Smooth muscle cell (in vitro differentiated cells): ENCODE measurements around the gene MYRF. TPM values are rescaled to one million over a fixed set of nuclear protein-coding genes. Genes with fewer than 3 reads are reported as not detected.

Experiments
- DNase-seq: peaks from one replicate; lab custom pipeline; 2025; ENCODE audit not compliant: unreplicated experiment; lab: John Stamatoyannopoulos, UW
- H2AFZ ChIP-seq: fragments of 200-600 bp; sonication (generic); 2 replicates; pipeline ENCODE4 v1.6.0; 2016; ENCODE audit warnings: antibody characterized with exemption, low read depth, mild to moderate bottlenecking
- H3F3A ChIP-seq: fragments of 200-600 bp; sonication (generic); 2 replicates; pipeline ENCODE4 v1.6.0; 2017; ENCODE audit warnings: antibody characterized with exemption, low read depth
- H3K27ac ChIP-seq: fragments of 200-600 bp; sonication (generic); 2 replicates; pipeline ENCODE4 v1.5.1; 2016; ENCODE audit warnings: low read depth, mild to moderate bottlenecking
- H3K27me3 ChIP-seq: fragments of 200-600 bp; sonication (generic); 2 replicates; pipeline ENCODE4 v1.6.1; 2016; ENCODE audit warnings: low read depth, mild to moderate bottlenecking
- H3K36me3 ChIP-seq: fragments of 200-600 bp; sonication (generic); 2 replicates; pipeline ENCODE4 v1.5.1; 2016; ENCODE audit warnings: low read depth
- H3K4me1 ChIP-seq: fragments of 200-600 bp; sonication (generic); 2 replicates; pipeline ENCODE4 v1.5.1; 2016; ENCODE audit warnings: low read depth
- H3K4me2 ChIP-seq: fragments of 200-600 bp; sonication (generic); 2 replicates; pipeline ENCODE4 v1.6.0; 2016; ENCODE audit warnings: mild to moderate bottlenecking
- H3K4me3 ChIP-seq: fragments of 200-600 bp; sonication (generic); 2 replicates; pipeline ENCODE4 v1.5.1; 2016; ENCODE audit warnings: mild to moderate bottlenecking
- H3K79me2 ChIP-seq: fragments of 200-600 bp; sonication (generic); 2 replicates; pipeline ENCODE4 v1.6.0; 2016; ENCODE audit warnings: low read depth, mild to moderate bottlenecking
- H3K9ac ChIP-seq: fragments of 200-600 bp; sonication (generic); 2 replicates; pipeline ENCODE4 v1.6.0; 2016; ENCODE audit warnings: low read depth
- H3K9me3 ChIP-seq: fragments of 200-600 bp; sonication (generic); replicated peaks from 2 replicates; pipeline ENCODE4 v1.5.1; 2016; ENCODE audit warnings: low read depth
- H4K20me1 ChIP-seq: fragments of 200-600 bp; sonication (generic); 2 replicates; pipeline ENCODE4 v1.6.0; 2016; ENCODE audit warnings: low read depth
- CTCF ChIP-seq: fragments of 200-600 bp; sonication (generic); IDR thresholded peaks from 2 replicates; pipeline ENCODE4 v1.5.1; 2017; ENCODE audit warnings: borderline replicate concordance, mild to moderate bottlenecking, antibody characterized with exemption; ENCODE audit not compliant: insufficient read depth, poor library complexity, severe bottlenecking
- WGBS: methylation state at CpG from one replicate; pipeline ENCODE4 v1.1.7; 2016; ENCODE audit warnings: low lambda C conversion rate; 5-methylcytosine and 5-hydroxymethylcytosine counted together
- polyA plus RNA-seq: library from polyadenylated mRNA; unstranded; fragments of >200 nt; fragmentation: Nextera tagmentation; extraction: Ambion mirVana; gene quantifications from 2 replicates; pipeline ENCODE4 v1.2.1, GENCODE V29; 2016
- total RNA-seq: library from RNA; depleted of rRNA; stranded (reverse); fragments of >200 nt; gene quantifications from 2 replicates; pipeline ENCODE4 v1.2.3, GENCODE V29; 2014

The MYRF gene
- total and polyA plus RNA-seq, 2 experiments from 2014 or later, result 11.1 to 13.7 TPM

GRCh38 chr11:61828379-61828628 lies 75.9 kb downstream of the MYRF start:
- Histone ChIP-seq H3K4me2 (peak overlapping the region; percentile 96), H3F3A (peaks cover 20% of the 10 kb centered on the region)

GRCh38 chr11:61828629-61829407 lies 76.4 kb downstream of the MYRF start:
- Histone ChIP-seq H3K9me3 (no peaks in the 10 kb centered on the region), H3K4me2 (peak overlapping the region; percentile 96), H3K27me3 (no peaks in the 10 kb centered on the region), H3F3A (peaks cover 25% of the 10 kb centered on the region), H3K9ac (peak overlapping the region; percentile 56), H3K36me3 (no peaks in the 10 kb centered on the region), H3K27ac (peak overlapping the region; percentile 24), H2AFZ (no peak overlapping the region), H3K4me1 (peaks cover 28% of the 10 kb centered on the region), H3K79me2 (peaks cover 56% of the 10 kb centered on the region), H4K20me1 (peaks cover 51% of the 10 kb centered on the region), H3K4me3 (peak overlapping the region; percentile 78)
- no peak for DNase-seq
- TF ChIP-seq CTCF, result peak; percentile 43
- 1% methylated on average over 49 of the region's 55 CpGs for WGBS

More at GRCh38 chr11:61828379-61828628, 75.9 kb downstream of the MYRF start:
- DNase-seq, result no peak
- Histone ChIP-seq H2AFZ (peak overlapping the region; percentile 50), H3K27ac (peak overlapping the region; percentile 57), H3K9me3 (no peaks in the 10 kb centered on the region), H3K79me2 (peaks cover 52% of the 10 kb centered on the region), H4K20me1 (peaks cover 45% of the 10 kb centered on the region), H3K36me3 (no peaks in the 10 kb centered on the region), H3K4me3 (peak overlapping the region; percentile 78), H3K27me3 (no peaks in the 10 kb centered on the region), H3K4me1 (peaks cover 27% of the 10 kb centered on the region), H3K9ac (peak overlapping the region; percentile 56)
- no peak for TF ChIP-seq CTCF
- WGBS, result 1% methylated on average over 15 of the region's 16 CpGs

GRCh38 chr11:61829806-61830205 lies 77.4 kb downstream of the MYRF start:
- no peaks in the 10 kb centered on the region for H3K36me3 ChIP-seq
- H3K27ac ChIP-seq, result peak overlapping the region; percentile 45
- no peak for DNase-seq
- 38% methylated on average over 4 of the region's 4 CpGs for WGBS
- H3K4me2 ChIP-seq, result peak overlapping the region; percentile 96
- H3K4me3 ChIP-seq, result peak overlapping the region; percentile 78
- no peak overlapping the region for H2AFZ ChIP-seq
- H3K9me3 ChIP-seq, result no peaks in the 10 kb centered on the region
- peaks cover 60% of the 10 kb centered on the region for H4K20me1 ChIP-seq
- H3K9ac ChIP-seq, result peak overlapping the region; percentile 40
- H3F3A ChIP-seq, result peaks cover 33% of the 10 kb centered on the region
- peaks cover 65% of the 10 kb centered on the region for H3K79me2 ChIP-seq
- no peak for TF ChIP-seq CTCF
- H3K4me1 ChIP-seq, result peaks cover 36% of the 10 kb centered on the region
- no peaks in the 10 kb centered on the region for H3K27me3 ChIP-seq
